GM12878 (cell line): ENCODE results near the gene TMPRSS6. TPM values are rescaled to one million over a fixed set of nuclear protein-coding genes. Genes with fewer than 3 reads are reported as not detected.

Experiments
- ATAC-seq: fragments of 200-7000 bp; cut with Tn5 transposase; 3 replicates; pipeline ENCODE4 v1.9.1; 2020; ENCODE audit warnings: mild to moderate bottlenecking, moderate library complexity
- BruUV-seq: library from RNA; stranded (reverse); fragments of 400-500 nt; replicated peaks from 2 replicates; lab custom pipeline; 2021; lab: Mats Ljungman, UMichigan
- CTCF ChIA-PET: fragments of 300-600 bp; sonication (Branson Sonifier 250); formaldehyde crosslinking; extraction: SDS; loops from one replicate; lab custom pipeline; 2021; ENCODE audit warnings: inconsistent platforms; lab: Yijun Ruan, JAX
- POLR2A ChIA-PET: fragments of 350-600 bp; formaldehyde crosslinking; extraction: SDS; loops from one replicate; lab custom pipeline; 2021; ENCODE audit warnings: inconsistent platforms; lab: Charles Lee
- RAD21 ChIA-PET: fragments of 300-600 bp; sonication (Branson Sonifier 250); formaldehyde crosslinking; loops from one replicate; lab custom pipeline; 2023; ENCODE audit warnings: antibody characterized with exemption; ENCODE audit not compliant: unreplicated experiment; lab: Charles Lee
- SMC1A ChIA-PET: fragments of 300-600 bp; sonication (Branson Sonifier 250); formaldehyde crosslinking; loops from one replicate; lab custom pipeline; 2023; ENCODE audit not compliant: unreplicated experiment, uncharacterized antibody; lab: Charles Lee
- DNase-seq: peaks from one replicate; pipeline ENCODE4 v3.0.0-alpha.2; 2011; ENCODE audit warnings: low read depth, low spot score
- FAIRE-seq: peaks from 3 replicates; lab custom pipeline; 2011; peaks lifted over from hg19 to GRCh38; lab: Jason Lieb, UNC
- H2AFZ ChIP-seq: 2 replicates; pipeline ENCODE4 v1.6.0; 2011; ENCODE audit warnings: low read depth, low read length, control low read depth; ENCODE audit not compliant: control insufficient read depth
- H3K27ac ChIP-seq: 2 replicates; pipeline ENCODE4 v1.5.1; 2011; ENCODE audit warnings: control low read depth; ENCODE audit not compliant: control insufficient read depth, insufficient read depth
- H3K27me3 ChIP-seq, 2 experiments: replicated peaks in 1 of 2; 2 replicates each; pipeline versions ENCODE4 v1.6.0 to v1.6.1; 2011; ENCODE audit warnings: low read length in 1 of 2; ENCODE audit not compliant: control insufficient read depth in 2 of 2, insufficient read depth in 2 of 2
- H3K36me3 ChIP-seq, 2 experiments: 2 replicates each; pipeline ENCODE4 v1.5.1; 2011; ENCODE audit warnings: low read length in 1 of 2; ENCODE audit not compliant: control insufficient read depth in 2 of 2, insufficient read depth in 2 of 2
- H3K4me1 ChIP-seq: 2 replicates; pipeline ENCODE4 v1.6.1; 2011; ENCODE audit warnings: mild to moderate bottlenecking, low read length, moderate library complexity, mixed read lengths; ENCODE audit not compliant: control insufficient read depth, insufficient read depth
- H3K4me2 ChIP-seq: 2 replicates; pipeline ENCODE4 v1.6.0; 2011; ENCODE audit warnings: control low read depth; ENCODE audit not compliant: control insufficient read depth, insufficient read depth
- H3K4me3 ChIP-seq: fragments of 200-600 bp; sonication (generic); 2 replicates; pipeline ENCODE4 v1.5.1; 2016
- H3K79me2 ChIP-seq: 2 replicates; pipeline ENCODE4 v1.6.0; 2011; ENCODE audit warnings: low read length; ENCODE audit not compliant: control insufficient read depth, insufficient read depth
- H3K9ac ChIP-seq: 2 replicates; pipeline ENCODE4 v1.8.0; 2011; ENCODE audit warnings: low read length, control low read depth, mixed read lengths; ENCODE audit not compliant: control insufficient read depth, insufficient read depth
- H3K9me3 ChIP-seq: replicated peaks from 3 replicates; pipeline ENCODE4 v1.5.1; 2011; ENCODE audit warnings: mild to moderate bottlenecking, low read length; ENCODE audit not compliant: control insufficient read depth, insufficient read depth
- H4K20me1 ChIP-seq: 2 replicates; pipeline ENCODE4 v1.6.0; 2011; ENCODE audit not compliant: control insufficient read depth, insufficient read depth
- ASH2L ChIP-seq: fragments of 300-600, 200-600 bp; sonication (generic); IDR thresholded peaks from 2 replicates; pipeline ENCODE4 v1.6.1; 2017; ENCODE audit warnings: low read depth, mild to moderate bottlenecking, borderline replicate concordance
- BCL3 ChIP-seq: IDR thresholded peaks from 2 replicates; pipeline ENCODE4 v1.6.1; 2011; ENCODE audit warnings: borderline replicate concordance, low read depth, mild to moderate bottlenecking, moderate library complexity, low read length; ENCODE audit not compliant: insufficient read depth, poor library complexity, severe bottlenecking
- CEBPB ChIP-seq, 2 experiments: fragments of 150-350 bp in 1 of 2; IDR thresholded peaks; 2 replicates each; pipeline ENCODE4 v1.6.1; 2012 to 2014; ENCODE audit warnings: low read depth in 2 of 2, low read length in 2 of 2, borderline replicate concordance in 1 of 2, inconsistent platforms in 1 of 2
- EZH2 ChIP-seq: IDR thresholded peaks from 2 replicates; pipeline ENCODE4 v1.6.1; 2012; ENCODE audit warnings: low read depth, mild to moderate bottlenecking, control low read depth, inconsistent platforms, low read length, borderline replicate concordance; ENCODE audit not compliant: control insufficient read depth
- FOXK2 ChIP-seq: fragments of 450-650 bp; IDR thresholded peaks from 2 replicates; pipeline ENCODE4 v1.6.1; 2017; ENCODE audit warnings: mild to moderate bottlenecking, moderate library complexity
- FOXM1 ChIP-seq: IDR thresholded peaks from 2 replicates; pipeline ENCODE4 v1.6.1; 2012; ENCODE audit warnings: low read depth, mild to moderate bottlenecking, inconsistent platforms, low read length, moderate library complexity
- HCFC1 ChIP-seq: fragments of 150-350 bp; IDR thresholded peaks from 2 replicates; pipeline ENCODE4 v1.6.1; 2014; ENCODE audit warnings: low read length
- IRF4 ChIP-seq: IDR thresholded peaks from 2 replicates; pipeline ENCODE4 v1.6.1; 2011; ENCODE audit warnings: low read depth, low read length
- JUND ChIP-seq: IDR thresholded peaks from 2 replicates; pipeline ENCODE4 v1.6.1; 2012; ENCODE audit warnings: low read depth, mild to moderate bottlenecking, low read length, improper control_type of control experiment, moderate library complexity
- NFIC ChIP-seq: IDR thresholded peaks from 2 replicates; pipeline ENCODE4 v1.6.1; 2012; ENCODE audit warnings: low read depth, mild to moderate bottlenecking, inconsistent platforms, low read length, moderate library complexity
- POLR2A ChIP-seq: IDR thresholded peaks from 2 replicates; pipeline ENCODE4 v1.6.1; 2011; ENCODE audit warnings: low read depth, mild to moderate bottlenecking, low read length
- POLR2AphosphoS2 ChIP-seq: IDR thresholded peaks from 2 replicates; pipeline ENCODE4 v1.6.1; 2011; ENCODE audit warnings: low read depth, mild to moderate bottlenecking, low read length, improper control_type of control experiment, moderate library complexity
- SIX5 ChIP-seq: IDR thresholded peaks from 2 replicates; pipeline ENCODE4 v1.6.1; 2011; ENCODE audit warnings: mild to moderate bottlenecking, low read depth, low read length, moderate library complexity; ENCODE audit not compliant: severe bottlenecking
- SMARCA5 ChIP-seq: fragments of 450-650 bp; IDR thresholded peaks from 2 replicates; pipeline ENCODE4 v1.6.1; 2017; ENCODE audit warnings: mild to moderate bottlenecking
- ZNF384 ChIP-seq: IDR thresholded peaks from 2 replicates; pipeline ENCODE4 v1.6.1; 2012; ENCODE audit warnings: low read depth, mild to moderate bottlenecking, low read length, improper control_type of control experiment, borderline replicate concordance
- WGBS: methylation state at CpG from one replicate; pipeline ENCODE4 v1.1.6; 2016; ENCODE audit warnings: low lambda C conversion rate; ENCODE audit not compliant: insufficient replicate concordance, insufficient coverage; ENCODE audit errors: missing lambda C conversion rate; 5-methylcytosine and 5-hydroxymethylcytosine counted together
- in situ Hi-C: fragments of 300-500 bp; cut with MboI; formaldehyde crosslinking; loops from 9 replicates; pipeline ENCODE4 v1.14.3; 2018; ENCODE audit warnings: mixed read lengths
- intact Hi-C: fragments of 100-400 bp; cut with micrococcal nuclease; formaldehyde crosslinking; loops from one replicate; pipeline ENCODE4 v1.14.2; 2022; ENCODE audit not compliant: unreplicated experiment
- polyA plus RNA-seq, 11 experiments: library from polyadenylated mRNA; depleted of rRNA in 4 of 11; unstranded in 6 of 11; stranded (reverse) in 5 of 11; fragments of >200 nt; fragmentation: Nextera tagmentation in 4 of 11; fragmentation: Illumina TruSeq in 1 of 11; extraction: Ambion mirVana in 4 of 11; extraction: Trizol in 1 of 11; gene quantifications; 1 replicate in 1 of 11; 2 replicates in 10 of 11; pipeline versions ENCODE4 v1.2.1 to v1.2.3, GENCODE V29; 2011 to 2016; ENCODE audit warnings: inconsistent platforms in 2 of 11, missing spikeins in 2 of 11, low read depth in 1 of 11
- total RNA-seq, 4 experiments: library from RNA; depleted of rRNA in 3 of 4; stranded (reverse); fragments of >200 nt in 3 of 4; fragmentation: Illumina TruSeq in 1 of 4; extraction: Trizol in 1 of 4; gene quantifications; 2 replicates each; pipeline versions ENCODE4 v1.2.1 to v1.2.3, GENCODE V29; 2013 to 2021
- TF ChIP-seq, protein P1 (sequence below): fragments of 450-650 bp; IDR thresholded peaks from 2 replicates; pipeline ENCODE4 v1.6.1; 2017; ENCODE audit warnings: mild to moderate bottlenecking, moderate library complexity
- TF ChIP-seq, protein P2 (sequence below), 3 experiments: IDR thresholded peaks in 2 of 3; conservative IDR thresholded peaks in 1 of 3; 2 replicates each; pipeline ENCODE4 v1.5.1; 2011; ENCODE audit warnings: low read depth in 3 of 3, low read length in 3 of 3, mild to moderate bottlenecking in 3 of 3, control low read depth in 2 of 3, moderate library complexity in 2 of 3, inconsistent platforms in 1 of 3, mixed read lengths in 1 of 3; ENCODE audit not compliant: control insufficient read depth in 2 of 3, insufficient read depth in 1 of 3; ENCODE audit errors: extremely low read depth in 1 of 3

The TMPRSS6 gene
- total and polyA plus RNA-seq, 10 of the 15 experiments (the other 5 are each of a cell fraction or from before 2014, with no cell fraction given), result 0.06 to 0.69 (median 0.19) TPM; not detected in 6

GRCh38 chr22:37123649-37124048 is 14.1 kb upstream of the TMPRSS6 start:
- no peak overlapping the region for H3K4me3 ChIP-seq
- H2AFZ ChIP-seq, result no peak overlapping the region
- peaks cover 7 to 21% of the 10 kb centered on the region in 2 experiments; a peak in 3 of 4 replicates for H3K36me3 ChIP-seq
- BruUV-seq, result no TSS peak
- intact Hi-C loops, result no loop called here
- ATAC-seq (no peak), DNase-seq (no peak), FAIRE-seq (no peak)
- H3K9me3 ChIP-seq, result no peaks in the 10 kb centered on the region
- ChIA-PET POLR2A (interaction anchor here (0.6 to 2.8 kb wide), 6 partner anchors 17 to 183 kb away, joined by 3 to 14 read pairs (median 3); partner anchors contain the start of gene IL2RB), CTCF (interaction anchor here (1.5 to 4.9 kb wide), 4 partner anchors 16 to 78 kb away, joined by 4 to 50 read pairs (median 16); partner anchors contain the start of gene IL2RB), RAD21 (interaction anchor here (2.0 to 2.9 kb wide), 3 partner anchors 23 to 36 kb away, joined by 8 to 15 read pairs (median 12); no protein-coding TSS in a partner anchor)
- H3K27ac ChIP-seq, result no peak overlapping the region
- H3K79me2 ChIP-seq, result no peaks in the 10 kb centered on the region
- no peaks in the 10 kb centered on the region for H3K27me3 ChIP-seq
- no peak overlapping the region for H3K4me2 ChIP-seq
- no peak overlapping the region for H3K9ac ChIP-seq
- peaks cover 21% of the 10 kb centered on the region for H3K4me1 ChIP-seq
- TF ChIP-seq SIX5, result no peak
- TF ChIP-seq BCL3, result no peak
- no peak for TF ChIP-seq HCFC1
- no peak for TF ChIP-seq FOXK2
- TF ChIP-seq IRF4, result no peak
- TF ChIP-seq, protein P1, sequence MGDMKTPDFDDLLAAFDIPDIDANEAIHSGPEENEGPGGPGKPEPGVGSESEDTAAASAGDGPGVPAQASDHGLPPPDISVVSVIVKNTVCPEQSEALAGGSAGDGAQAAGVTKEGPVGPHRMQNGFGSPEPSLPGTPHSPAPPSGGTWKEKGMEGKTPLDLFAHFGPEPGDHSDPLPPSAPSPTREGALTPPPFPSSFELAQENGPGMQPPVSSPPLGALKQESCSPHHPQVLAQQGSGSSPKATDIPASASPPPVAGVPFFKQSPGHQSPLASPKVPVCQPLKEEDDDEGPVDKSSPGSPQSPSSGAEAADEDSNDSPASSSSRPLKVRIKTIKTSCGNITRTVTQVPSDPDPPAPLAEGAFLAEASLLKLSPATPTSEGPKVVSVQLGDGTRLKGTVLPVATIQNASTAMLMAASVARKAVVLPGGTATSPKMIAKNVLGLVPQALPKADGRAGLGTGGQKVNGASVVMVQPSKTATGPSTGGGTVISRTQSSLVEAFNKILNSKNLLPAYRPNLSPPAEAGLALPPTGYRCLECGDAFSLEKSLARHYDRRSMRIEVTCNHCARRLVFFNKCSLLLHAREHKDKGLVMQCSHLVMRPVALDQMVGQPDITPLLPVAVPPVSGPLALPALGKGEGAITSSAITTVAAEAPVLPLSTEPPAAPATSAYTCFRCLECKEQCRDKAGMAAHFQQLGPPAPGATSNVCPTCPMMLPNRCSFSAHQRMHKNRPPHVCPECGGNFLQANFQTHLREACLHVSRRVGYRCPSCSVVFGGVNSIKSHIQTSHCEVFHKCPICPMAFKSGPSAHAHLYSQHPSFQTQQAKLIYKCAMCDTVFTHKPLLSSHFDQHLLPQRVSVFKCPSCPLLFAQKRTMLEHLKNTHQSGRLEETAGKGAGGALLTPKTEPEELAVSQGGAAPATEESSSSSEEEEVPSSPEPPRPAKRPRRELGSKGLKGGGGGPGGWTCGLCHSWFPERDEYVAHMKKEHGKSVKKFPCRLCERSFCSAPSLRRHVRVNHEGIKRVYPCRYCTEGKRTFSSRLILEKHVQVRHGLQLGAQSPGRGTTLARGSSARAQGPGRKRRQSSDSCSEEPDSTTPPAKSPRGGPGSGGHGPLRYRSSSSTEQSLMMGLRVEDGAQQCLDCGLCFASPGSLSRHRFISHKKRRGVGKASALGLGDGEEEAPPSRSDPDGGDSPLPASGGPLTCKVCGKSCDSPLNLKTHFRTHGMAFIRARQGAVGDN, result no peak
- TF ChIP-seq ASH2L, result no peak
- no peak for TF ChIP-seq JUND
- TF ChIP-seq NFIC, result no peak
- no peak for TF ChIP-seq FOXM1
- no peak for TF ChIP-seq ZNF384
- no peak for TF ChIP-seq CEBPB (IDR thresholded peaks at IDR 0.05; ENCODE audit: borderline replicate concordance in 1 of 2, low read depth in 2 of 2, low read length in 2 of 2)
- no peak for TF ChIP-seq SMARCA5
- TF ChIP-seq, protein P2, sequence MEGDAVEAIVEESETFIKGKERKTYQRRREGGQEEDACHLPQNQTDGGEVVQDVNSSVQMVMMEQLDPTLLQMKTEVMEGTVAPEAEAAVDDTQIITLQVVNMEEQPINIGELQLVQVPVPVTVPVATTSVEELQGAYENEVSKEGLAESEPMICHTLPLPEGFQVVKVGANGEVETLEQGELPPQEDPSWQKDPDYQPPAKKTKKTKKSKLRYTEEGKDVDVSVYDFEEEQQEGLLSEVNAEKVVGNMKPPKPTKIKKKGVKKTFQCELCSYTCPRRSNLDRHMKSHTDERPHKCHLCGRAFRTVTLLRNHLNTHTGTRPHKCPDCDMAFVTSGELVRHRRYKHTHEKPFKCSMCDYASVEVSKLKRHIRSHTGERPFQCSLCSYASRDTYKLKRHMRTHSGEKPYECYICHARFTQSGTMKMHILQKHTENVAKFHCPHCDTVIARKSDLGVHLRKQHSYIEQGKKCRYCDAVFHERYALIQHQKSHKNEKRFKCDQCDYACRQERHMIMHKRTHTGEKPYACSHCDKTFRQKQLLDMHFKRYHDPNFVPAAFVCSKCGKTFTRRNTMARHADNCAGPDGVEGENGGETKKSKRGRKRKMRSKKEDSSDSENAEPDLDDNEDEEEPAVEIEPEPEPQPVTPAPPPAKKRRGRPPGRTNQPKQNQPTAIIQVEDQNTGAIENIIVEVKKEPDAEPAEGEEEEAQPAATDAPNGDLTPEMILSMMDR (IDR thresholded peaks at IDR 0.05 in 2 of 3, conservative IDR thresholded peaks at IDR 0.05 in 1 of 3; ENCODE audit: control insufficient read depth in 2 of 3, extremely low read depth in 1 of 3, insufficient read depth in 1 of 3, low read depth in 3 of 3, low read length in 3 of 3), result no peak
- no peak for TF ChIP-seq EZH2
- no peak for TF ChIP-seq POLR2A
- TF ChIP-seq POLR2AphosphoS2, result no peak
- TF ChIP-seq, all 136 proteins: peak for 0
- SMC1A ChIA-PET, result interaction anchor here (0.7 to 4.6 kb wide), 6 partner anchors 23 to 76 kb away, joined by 3 to 45 read pairs (median 10); partner anchors contain the start of gene IL2RB
- no peaks in the 10 kb centered on the region for H4K20me1 ChIP-seq
- in situ Hi-C loops, result no loop called here
- 92% methylated on average over 7 of the region's 7 CpGs for WGBS
